GM23338 (cell line): ENCODE results near the gene INO80E.

ENCODE experiments used
- CTCF ChIP-seq, 2 experiments: fragments of 200-600 bp in 1 of 2; sonication (generic) in 1 of 2; conservative IDR thresholded peaks; 2 replicates each; pipeline versions ENCODE4 v1.5.1 to v1.6.1; 2016 to 2017; ENCODE audit warnings: antibody characterized with exemption in 2 of 2, low read depth in 2 of 2, mild to moderate bottlenecking in 2 of 2, moderate library complexity in 1 of 2
- TF ChIP-seq, protein P1 (sequence below): IDR thresholded peaks from one replicate; pipeline ENCODE4 v1.6.1; 2018; ENCODE audit warnings: antibody characterized with exemption; ENCODE audit not compliant: unreplicated experiment

- TF ChIP-seq, protein P1, sequence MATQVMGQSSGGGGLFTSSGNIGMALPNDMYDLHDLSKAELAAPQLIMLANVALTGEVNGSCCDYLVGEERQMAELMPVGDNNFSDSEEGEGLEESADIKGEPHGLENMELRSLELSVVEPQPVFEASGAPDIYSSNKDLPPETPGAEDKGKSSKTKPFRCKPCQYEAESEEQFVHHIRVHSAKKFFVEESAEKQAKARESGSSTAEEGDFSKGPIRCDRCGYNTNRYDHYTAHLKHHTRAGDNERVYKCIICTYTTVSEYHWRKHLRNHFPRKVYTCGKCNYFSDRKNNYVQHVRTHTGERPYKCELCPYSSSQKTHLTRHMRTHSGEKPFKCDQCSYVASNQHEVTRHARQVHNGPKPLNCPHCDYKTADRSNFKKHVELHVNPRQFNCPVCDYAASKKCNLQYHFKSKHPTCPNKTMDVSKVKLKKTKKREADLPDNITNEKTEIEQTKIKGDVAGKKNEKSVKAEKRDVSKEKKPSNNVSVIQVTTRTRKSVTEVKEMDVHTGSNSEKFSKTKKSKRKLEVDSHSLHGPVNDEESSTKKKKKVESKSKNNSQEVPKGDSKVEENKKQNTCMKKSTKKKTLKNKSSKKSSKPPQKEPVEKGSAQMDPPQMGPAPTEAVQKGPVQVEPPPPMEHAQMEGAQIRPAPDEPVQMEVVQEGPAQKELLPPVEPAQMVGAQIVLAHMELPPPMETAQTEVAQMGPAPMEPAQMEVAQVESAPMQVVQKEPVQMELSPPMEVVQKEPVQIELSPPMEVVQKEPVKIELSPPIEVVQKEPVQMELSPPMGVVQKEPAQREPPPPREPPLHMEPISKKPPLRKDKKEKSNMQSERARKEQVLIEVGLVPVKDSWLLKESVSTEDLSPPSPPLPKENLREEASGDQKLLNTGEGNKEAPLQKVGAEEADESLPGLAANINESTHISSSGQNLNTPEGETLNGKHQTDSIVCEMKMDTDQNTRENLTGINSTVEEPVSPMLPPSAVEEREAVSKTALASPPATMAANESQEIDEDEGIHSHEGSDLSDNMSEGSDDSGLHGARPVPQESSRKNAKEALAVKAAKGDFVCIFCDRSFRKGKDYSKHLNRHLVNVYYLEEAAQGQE = no peak
- TF ChIP-seq CTCF (conservative IDR thresholded peaks at IDR 0.05; ENCODE audit: low read depth in 2 of 2) = no peak
These were observed 27.5 kb downstream of the INO80E start for GRCh38 chr16:30023586-30023985.
